Left ventricle myocardium inferior (tissue), 1 donor: Measurements from ENCODE around the gene CD99. TPM values are rescaled to one million over a fixed set of nuclear protein-coding genes. Genes with fewer than 3 reads are reported as not detected.
"Not testable (repeated sequence)": the region's sequence is repeated elsewhere in the genome, so short reads cannot be mapped to it uniquely, and the experiment has no call there.

Experiments
- DNase-seq: peaks from one replicate; pipeline ENCODE4 v3.0.0-alpha.2; 2020
- H3K27ac ChIP-seq: fragments of 200-600 bp; replicated peaks from 2 replicates; pipeline ENCODE4 v1.8.0; 2021
- H3K27me3 ChIP-seq: fragments of 200-600 bp; 2 replicates; pipeline ENCODE4 v1.8.0; 2021; ENCODE audit warnings: low read depth
- H3K36me3 ChIP-seq: fragments of 200-600 bp; 2 replicates; pipeline ENCODE4 v1.8.0; 2021
- H3K4me1 ChIP-seq: fragments of 200-600 bp; 2 replicates; pipeline ENCODE4 v1.8.0; 2021
- H3K4me3 ChIP-seq: fragments of 200-600 bp; 2 replicates; pipeline ENCODE4 v1.8.0; 2021; ENCODE audit warnings: mild to moderate bottlenecking, moderate library complexity
- H3K9me3 ChIP-seq: fragments of 200-600 bp; replicated peaks from 2 replicates; pipeline ENCODE4 v1.8.0; 2021
- CTCF ChIP-seq: fragments of 200-600 bp; IDR thresholded peaks from 2 replicates; pipeline ENCODE4 v1.8.0; 2021; ENCODE audit warnings: antibody characterized with exemption, mild to moderate bottlenecking, borderline replicate concordance
- intact Hi-C: fragments of 100-400 bp; cut with micrococcal nuclease; formaldehyde crosslinking; loops from one replicate; pipeline ENCODE4 v1.11.0; 2022
- total RNA-seq: library from RNA; stranded (reverse); fragmentation: NEBNext Ultra II Directional; extraction: Animal tissue kit (Norgen Biotek cat#: 25700); gene quantifications from one replicate; pipeline ENCODE4 v1.2.1, GENCODE V29; 2021
- donor health status: DM: no; HTN: yes; CAD: no; lungs with severe emphysema.

The CD99 gene
- total RNA-seq, 1 donor from 2014 or later = 306 TPM

- H3K4me3 ChIP-seq = no peak overlapping the region
Observed at GRCh38 chrX:2665387-2666304, 25.4 kb upstream of the CD99 start.

GRCh38 chrX:2666491-2666890 lies 24.6 kb upstream of the CD99 start:
- Histone ChIP-seq H3K4me3 (no peak overlapping the region), H3K27me3 (no peaks in the 10 kb centered on the region), H3K27ac (no peak overlapping the region), H3K36me3 (no peaks in the 10 kb centered on the region), H3K4me1 (no peaks in the 10 kb centered on the region), H3K9me3 (no peaks in the 10 kb centered on the region)
- TF ChIP-seq CTCF = no peak
- intact Hi-C loops = no loop called here
- no peak for DNase-seq

More at GRCh38 chrX:2665387-2666304, 25.4 kb upstream of the CD99 start:
- H3K27ac ChIP-seq = peak overlapping the region; percentile 61
- H3K4me1 ChIP-seq = no peaks in the 10 kb centered on the region
- H3K27me3 ChIP-seq = no peaks in the 10 kb centered on the region
- DNase-seq = no peak
- H3K9me3 ChIP-seq = no peaks in the 10 kb centered on the region
- no peaks in the 10 kb centered on the region for H3K36me3 ChIP-seq
- no peak for TF ChIP-seq CTCF
- intact Hi-C loops = no loop called here

GRCh38 chrX:2670978-2671377 lies 20.1 kb upstream of the CD99 start:
- Histone ChIP-seq H3K4me3 (no peak overlapping the region), H3K27ac (no peak overlapping the region), H3K27me3 (no peaks in the 10 kb centered on the region), H3K36me3 (no peaks in the 10 kb centered on the region), H3K4me1 (no peaks in the 10 kb centered on the region), H3K9me3 (no peaks in the 10 kb centered on the region)
- no peak for TF ChIP-seq CTCF
- intact Hi-C loops = no loop called here
- DNase-seq = no peak

- H3K27ac ChIP-seq = no peak overlapping the region
- no peaks in the 10 kb centered on the region for H3K9me3 ChIP-seq
- intact Hi-C loops = no loop called here
- no peak for TF ChIP-seq CTCF
- H3K4me3 ChIP-seq = no peak overlapping the region
- H3K27me3 ChIP-seq = no peaks in the 10 kb centered on the region
- peaks cover 3% of the 10 kb centered on the region for H3K4me1 ChIP-seq
- no peaks in the 10 kb centered on the region for H3K36me3 ChIP-seq
- no peak for DNase-seq
Observed at GRCh38 chrX:2672084-2672483, 19.0 kb upstream of the CD99 start.

- no peak for DNase-seq
- Histone ChIP-seq H3K9me3 (no peaks in the 10 kb centered on the region), H3K27ac (no peak overlapping the region), H3K4me3 (no peak overlapping the region), H3K4me1 (peaks cover 9% of the 10 kb centered on the region), H3K36me3 (no peaks in the 10 kb centered on the region), H3K27me3 (no peaks in the 10 kb centered on the region)
- no peak for TF ChIP-seq CTCF
- intact Hi-C loops = no loop called here
Observed at GRCh38 chrX:2673611-2674010, 17.5 kb upstream of the CD99 start.

GRCh38 chrX:2675657-2676200 lies 15.4 kb upstream of the CD99 start:
- intact Hi-C loops, H3K4me3 ChIP-seq, DNase-seq, H3K9me3 ChIP-seq, H3K27me3 ChIP-seq, H3K27ac ChIP-seq, H3K36me3 ChIP-seq: not testable (repeated sequence)
- peaks cover 12% of the 10 kb centered on the region for H3K4me1 ChIP-seq
